GM19099 (cell line): ENCODE measurements around the gene TRIM44.

Experiments
- POLR2A ChIP-seq: IDR thresholded peaks from 3 replicates; pipeline ENCODE4 v1.6.1; 2011; ENCODE audit warnings: low read depth; ENCODE audit not compliant: insufficient read length; ENCODE audit errors: extremely low read depth

TRIM44 gene

GRCh38 chr11:35624316-35624715 is 38.3 kb upstream of the TRIM44 start:
- TF ChIP-seq POLR2A, result no peak

DNA sequence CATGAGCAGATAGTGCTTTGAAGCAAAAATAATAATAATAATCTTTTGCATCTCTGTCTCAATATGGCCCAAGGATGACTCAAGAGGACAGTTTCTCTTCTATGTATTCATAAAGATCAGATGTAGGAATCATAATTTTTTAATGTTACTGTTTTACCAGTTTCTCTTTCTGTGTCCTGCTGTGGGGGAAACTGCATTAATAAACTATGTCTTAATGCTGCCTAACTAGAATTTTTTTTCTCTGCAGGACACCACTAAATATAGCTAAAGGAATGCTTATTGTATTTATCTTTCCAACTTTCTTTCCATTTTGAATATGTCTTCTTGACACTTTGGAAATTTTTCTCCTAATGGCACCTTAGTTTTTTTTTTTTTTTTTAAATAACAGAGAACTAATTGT is 37.8 kb upstream of the TRIM44 start:
- no peak for TF ChIP-seq POLR2A

DNA sequence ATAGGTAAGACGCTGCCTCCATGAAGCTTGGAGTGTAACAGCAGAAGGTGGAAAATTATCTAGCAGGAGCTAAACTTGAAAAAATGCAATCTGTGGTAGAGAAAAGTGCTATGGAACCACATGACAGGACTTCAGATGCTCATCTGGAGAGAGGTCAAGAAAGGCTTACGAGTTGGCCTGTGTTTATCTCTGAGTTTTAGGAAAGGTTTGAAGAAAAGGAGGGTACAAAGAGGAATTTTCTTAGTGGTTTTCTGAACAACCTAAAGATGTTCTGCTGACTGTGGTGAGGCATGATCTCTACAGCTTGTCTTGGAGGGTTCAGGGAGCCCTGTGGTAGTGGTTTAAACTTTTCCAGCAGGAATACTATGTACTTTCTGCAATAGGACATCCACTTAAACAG is 36.1 kb upstream of the TRIM44 start:
- no peak for TF ChIP-seq POLR2A

- no peak for TF ChIP-seq POLR2A
Observed at GRCh38 chr11:35629511-35629910, 33.1 kb upstream of the TRIM44 start.

DNA sequence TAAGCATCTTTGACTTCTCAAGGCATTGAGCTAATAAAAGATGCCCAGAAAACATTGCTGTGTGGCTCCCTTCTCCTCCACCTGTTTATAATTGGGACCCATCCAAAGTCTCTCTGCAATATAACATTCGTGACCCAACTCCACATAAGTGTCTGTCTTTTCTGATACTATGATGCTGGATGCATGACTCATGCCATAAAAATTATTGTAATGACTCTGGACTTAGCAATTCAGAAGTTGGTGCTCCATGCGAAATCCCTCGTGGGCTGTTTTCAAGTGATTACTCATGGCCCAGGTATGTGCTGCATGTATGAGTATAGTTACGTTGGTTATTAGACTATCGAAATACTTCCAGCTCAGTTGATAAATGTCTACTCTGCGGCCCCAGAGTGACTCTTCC is 32.7 kb upstream of the TRIM44 start:
- TF ChIP-seq POLR2A, result no peak

DNA sequence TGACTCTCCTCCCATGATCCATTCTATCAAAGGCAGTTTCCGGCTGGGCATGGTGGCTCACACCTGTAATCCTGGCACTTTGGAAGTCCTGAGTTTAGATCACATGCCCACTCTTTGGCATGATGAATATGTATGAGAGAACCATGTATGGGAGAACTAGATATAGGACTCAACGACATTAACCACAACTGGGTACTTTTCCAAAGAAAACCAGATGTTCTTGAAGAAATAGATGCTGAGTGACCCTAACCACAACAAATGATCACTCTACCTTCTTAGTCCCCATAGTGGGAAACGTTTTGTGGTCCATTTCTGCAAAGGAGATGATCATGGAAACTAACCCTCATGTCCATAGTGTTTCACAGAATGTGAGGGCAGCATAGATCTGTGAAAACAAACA is 30.7 kb upstream of the TRIM44 start:
- TF ChIP-seq POLR2A, result no peak

- TF ChIP-seq POLR2A, result no peak
Observed at GRCh38 chr11:35632301-35632700, 30.3 kb upstream of the TRIM44 start.

- no peak for TF ChIP-seq POLR2A
Observed at GRCh38 chr11:35633827-35634423, 28.6 kb upstream of the TRIM44 start.

- no peak for TF ChIP-seq POLR2A
Observed at GRCh38 chr11:35635933-35636332, 26.6 kb upstream of the TRIM44 start.

GRCh38 chr11:35639591-35640179 is 22.9 kb upstream of the TRIM44 start:
- no peak for TF ChIP-seq POLR2A

GRCh38 chr11:35641171-35641897 is 21.2 kb upstream of the TRIM44 start:
- TF ChIP-seq POLR2A, result no peak

DNA sequence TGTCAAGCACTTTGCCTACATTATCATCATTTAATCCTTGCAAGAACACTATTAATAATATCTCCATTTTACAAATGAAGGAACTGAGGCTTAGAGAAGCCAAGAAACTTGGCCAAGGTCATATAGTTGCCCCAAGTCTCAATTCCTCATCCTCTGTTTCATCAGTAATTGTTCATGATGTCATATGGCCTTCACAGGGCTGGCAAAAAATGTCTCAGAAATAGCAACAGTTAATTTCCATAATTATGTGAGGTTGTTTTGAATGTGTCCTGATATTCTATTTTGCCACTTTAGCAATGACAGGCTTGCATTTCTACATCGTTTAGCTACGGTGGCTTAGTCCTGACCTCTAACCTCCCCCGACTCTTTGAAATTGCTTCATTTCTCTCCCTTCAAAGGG is 20.6 kb upstream of the TRIM44 start:
- no peak for TF ChIP-seq POLR2A

DNA sequence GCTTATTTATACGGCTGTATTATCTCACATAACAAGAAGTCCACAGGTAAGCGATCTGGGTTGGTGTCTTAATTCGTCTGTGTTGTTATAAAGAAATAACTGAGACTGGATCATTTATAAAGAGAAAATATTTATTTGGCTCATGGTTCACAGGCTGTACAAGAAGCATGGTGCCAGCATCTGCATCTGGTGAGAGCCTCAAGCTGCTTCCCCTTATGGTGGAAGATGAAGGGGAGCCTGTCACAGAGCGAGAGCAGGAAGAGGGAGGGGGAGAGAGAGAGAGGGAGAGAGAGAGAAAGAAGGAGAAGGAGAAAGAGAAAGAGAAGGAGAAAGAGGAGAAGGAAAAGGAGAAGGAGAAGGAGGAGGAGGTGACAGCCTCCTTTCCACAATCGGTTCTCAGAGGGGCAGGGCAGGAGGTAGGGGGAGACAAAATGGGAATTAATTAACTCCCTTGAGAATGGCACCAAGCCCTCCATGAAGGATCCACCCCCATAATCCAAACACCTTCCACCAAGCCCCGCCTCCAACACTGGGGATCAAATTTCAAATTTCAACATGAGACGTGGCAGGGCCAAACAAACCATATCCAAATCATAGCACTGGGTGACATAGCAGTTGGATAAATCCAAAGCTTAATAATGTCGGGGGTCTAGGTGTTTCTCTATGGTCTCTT is 15.0 kb upstream of the TRIM44 start:
- no peak for TF ChIP-seq POLR2A

- no peak for TF ChIP-seq POLR2A
Observed at GRCh38 chr11:35650006-35650405, 12.6 kb upstream of the TRIM44 start.

GRCh38 chr11:35650467-35650866 is 12.1 kb upstream of the TRIM44 start:
- no peak for TF ChIP-seq POLR2A

GRCh38 chr11:35651263-35651662 is 11.3 kb upstream of the TRIM44 start:
- no peak for TF ChIP-seq POLR2A
